HG03575 (cell line): ENCODE measurements around the gene GCLC.
"Not testable (repeated sequence)": the region's sequence is repeated elsewhere in the genome, so short reads cannot be mapped to it uniquely, and the experiment has no call there.

Source experiments
- ATAC-seq: cut with Tn5 transposase; IDR thresholded peaks from one replicate; pipeline ENCODE4 v1.9.1; 2021; ENCODE audit not compliant: unreplicated experiment, insufficient number of reproducible peaks, low FRiP score; ENCODE audit errors: extremely low read depth

The GCLC gene

GRCh38 chr6:53565886-53566285 is 21.0 kb upstream of the GCLC start:
- no peak for ATAC-seq

DNA sequence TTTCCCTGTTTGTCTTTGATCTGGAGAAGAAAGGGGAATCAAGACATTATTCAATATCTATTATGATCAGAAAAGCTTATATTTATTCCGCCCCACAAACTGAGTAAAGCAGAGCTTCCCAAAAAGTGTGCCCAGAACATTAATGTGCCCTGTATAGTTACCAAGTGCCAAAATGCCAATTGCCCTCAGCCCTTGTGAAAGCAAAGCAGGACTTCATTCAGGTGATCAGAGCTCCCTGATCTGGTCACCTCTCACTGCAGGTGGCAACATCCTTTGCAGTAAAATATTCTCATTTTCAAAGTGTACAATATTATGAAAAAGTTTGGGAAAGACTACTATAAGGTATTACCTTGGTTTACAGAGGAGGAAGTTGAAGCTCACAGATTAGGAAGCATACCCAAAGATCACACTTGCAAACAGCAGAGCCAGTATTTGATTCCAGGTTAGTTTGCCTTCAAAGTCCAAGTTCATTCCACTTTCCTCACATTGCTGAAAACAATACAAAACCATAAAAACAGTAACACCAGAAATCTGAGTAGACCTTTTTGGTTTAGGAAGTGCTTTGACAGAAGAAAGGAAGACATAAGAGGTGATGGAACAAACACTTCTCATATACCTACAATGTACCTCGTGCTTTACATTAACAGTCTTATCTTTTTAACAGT is 19.6 kb upstream of the GCLC start:
- ATAC-seq = no peak

- ATAC-seq = no peak
These were observed 12.2 kb upstream of the GCLC start for GRCh38 chr6:53556986-53557715.

- not testable (repeated sequence) for ATAC-seq
These were observed 8.7 kb upstream of the GCLC start for GRCh38 chr6:53553600-53553999.

- ATAC-seq = not testable (repeated sequence)
These were observed 6.8 kb upstream of the GCLC start for GRCh38 chr6:53551681-53552080.

DNA sequence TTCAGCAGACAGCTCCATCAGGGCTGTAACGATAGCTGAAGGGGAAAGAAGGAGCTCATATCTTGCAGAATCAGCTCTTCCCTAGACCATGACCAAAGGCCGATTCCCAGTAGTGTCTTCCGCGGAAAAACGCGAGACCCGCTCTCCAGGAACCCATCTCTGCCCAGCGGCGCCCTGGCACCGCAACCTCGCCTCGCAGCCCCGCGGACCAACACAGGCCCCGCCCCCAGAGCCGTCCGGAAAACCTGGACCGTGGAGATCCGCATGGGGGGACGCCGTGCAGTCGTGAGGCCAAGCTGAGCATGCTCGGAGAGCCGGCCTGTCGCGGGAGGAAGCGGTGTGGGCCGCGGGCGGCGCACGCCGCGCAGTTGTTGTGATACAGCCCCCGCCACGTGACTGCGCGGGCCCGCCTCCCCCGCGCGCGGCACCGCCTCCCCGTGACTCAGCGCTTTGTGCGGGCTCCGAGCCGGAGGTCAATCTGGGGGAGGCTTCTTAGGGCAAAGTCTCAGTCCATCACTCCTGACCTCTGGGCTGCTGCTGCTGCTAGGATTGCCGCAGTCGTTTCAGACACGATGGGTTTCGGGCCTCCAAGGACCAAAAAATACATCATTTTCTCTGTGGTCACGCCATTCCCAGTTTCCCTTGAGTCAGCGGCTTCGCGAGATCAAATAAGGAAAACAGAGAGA is 3.1 kb upstream of the GCLC start:
- ATAC-seq = peak; percentile 27

DNA sequence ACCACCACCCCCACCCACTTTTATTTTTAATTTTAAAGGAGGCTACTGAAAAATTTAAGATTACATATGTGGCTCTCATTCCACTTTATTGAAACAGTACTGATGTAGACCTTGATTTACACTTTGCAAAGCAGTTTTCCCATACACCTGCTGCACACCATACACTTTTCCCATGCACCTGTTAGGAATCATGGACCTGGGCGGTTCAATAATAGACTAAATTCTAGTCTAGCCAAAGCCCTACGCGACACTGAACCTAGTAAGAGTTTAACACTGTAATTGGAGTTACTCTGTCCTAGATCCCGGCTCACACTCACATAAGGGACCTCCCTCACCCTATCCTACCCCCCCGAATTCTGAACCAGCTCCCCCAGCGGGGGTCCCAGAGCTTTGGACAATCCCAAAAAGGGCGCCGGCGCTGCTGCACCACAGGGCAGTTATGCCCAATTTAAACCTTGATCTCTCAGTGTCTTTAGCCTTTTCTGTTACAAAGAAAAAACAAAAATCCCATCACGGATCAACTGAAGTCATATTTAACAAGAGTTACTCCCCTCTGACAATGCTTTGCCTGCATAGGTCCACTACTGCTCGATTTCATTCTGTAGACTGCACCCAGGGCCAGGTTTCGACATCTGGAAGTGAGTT is 2.4 kb upstream of the GCLC start:
- ATAC-seq = peak; percentile 0

DNA sequence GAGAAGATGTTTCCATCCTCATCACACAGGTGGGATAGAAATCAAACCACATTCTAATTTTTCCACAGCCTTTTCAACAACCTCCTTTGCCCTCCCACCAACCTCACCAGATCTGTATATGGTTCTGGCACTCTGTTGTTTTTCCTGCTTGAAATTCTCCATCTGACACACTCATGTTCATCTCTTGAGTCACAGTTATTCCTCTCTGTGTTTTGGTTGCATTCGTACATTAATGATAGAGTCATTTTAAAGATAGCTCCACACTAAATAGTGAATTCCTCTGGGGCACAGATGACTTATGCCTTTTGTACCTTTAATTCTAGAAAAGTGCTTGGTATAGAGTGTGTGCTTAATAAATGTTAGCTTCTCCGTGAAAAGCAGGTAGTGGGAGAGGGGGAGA is 1.4 kb upstream of the GCLC start:
- no peak for ATAC-seq

GRCh38 chr6:53544217-53544469 is 758 bp downstream of the GCLC start:
- no peak for ATAC-seq

- ATAC-seq = no peak
These were observed 1.3 kb downstream of the GCLC start for GRCh38 chr6:53543359-53544216.

- ATAC-seq = no peak
These were observed 3.0 kb downstream of the GCLC start for GRCh38 chr6:53541900-53542299.

- no peak for ATAC-seq
These were observed 4.7 kb downstream of the GCLC start for GRCh38 chr6:53540129-53540692.

DNA sequence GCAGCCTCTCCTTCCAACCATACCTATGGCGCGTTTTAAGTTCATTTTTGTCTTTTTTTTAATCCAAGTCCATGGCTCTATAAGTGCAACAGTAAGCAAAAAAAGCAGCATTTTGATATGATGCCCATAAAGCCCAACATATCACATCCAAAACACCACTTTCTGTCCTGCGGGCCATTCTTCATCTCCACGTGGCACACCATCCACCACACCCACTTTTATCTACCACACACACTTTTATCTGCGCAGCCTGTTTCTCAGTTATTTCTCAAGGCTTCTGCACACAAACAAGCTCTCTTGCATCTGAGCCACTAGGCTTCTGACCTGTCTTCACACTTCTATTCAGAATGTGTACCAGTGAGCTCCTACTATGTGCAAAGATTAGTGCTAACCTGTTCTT is 5.3 kb downstream of the GCLC start:
- ATAC-seq = no peak

DNA sequence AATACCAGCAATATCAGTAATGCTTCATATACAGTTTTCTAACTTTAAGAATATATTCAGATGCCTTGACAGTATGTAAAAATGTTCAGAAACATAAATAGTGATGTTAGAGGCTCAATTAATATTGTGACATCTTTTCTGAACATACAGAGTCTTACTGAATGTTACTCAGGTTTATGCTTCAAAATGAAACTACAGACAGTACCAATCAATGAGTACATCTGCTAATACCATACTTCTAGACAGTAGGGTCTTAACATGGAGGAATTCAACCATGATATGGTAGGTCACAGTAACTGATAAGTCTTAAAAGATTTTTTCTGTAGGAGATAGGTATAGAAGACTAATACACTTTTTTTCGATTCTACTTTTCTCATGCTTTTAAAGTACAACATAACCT is 8.3 kb downstream of the GCLC start:
- ATAC-seq = no peak

GRCh38 chr6:53532942-53533341 is 12.0 kb downstream of the GCLC start:
- ATAC-seq = no peak

GRCh38 chr6:53532061-53532797 is 12.7 kb downstream of the GCLC start:
- no peak for ATAC-seq

DNA sequence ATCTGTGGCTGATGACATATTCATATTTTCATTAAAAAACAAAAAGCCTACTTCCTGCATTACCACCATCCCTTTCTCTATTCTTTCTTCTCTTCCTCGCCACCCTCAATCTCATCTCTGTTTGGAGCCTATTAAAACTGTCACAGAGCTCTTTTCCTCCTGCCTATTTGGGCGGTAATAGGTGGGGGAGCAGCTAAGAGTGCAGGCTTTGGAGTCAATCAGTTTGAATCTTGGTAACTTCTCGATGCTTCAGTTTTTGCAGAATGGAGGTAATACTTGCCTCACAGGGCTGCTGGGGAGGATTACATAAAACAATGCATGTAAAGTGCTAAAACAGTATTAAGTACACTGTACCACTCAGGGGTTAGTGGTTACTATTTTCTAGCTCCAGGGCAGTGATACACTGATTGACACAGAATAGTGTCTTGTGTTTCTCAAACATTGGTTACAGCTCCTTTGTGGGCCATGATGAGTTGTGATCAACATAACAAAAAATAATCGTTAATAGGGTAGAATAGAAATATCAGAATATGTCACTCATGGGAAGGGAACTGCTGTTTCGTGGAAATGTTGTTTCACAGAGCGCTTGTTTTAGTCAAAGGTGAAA is 14.0 kb downstream of the GCLC start:
- no peak for ATAC-seq

DNA sequence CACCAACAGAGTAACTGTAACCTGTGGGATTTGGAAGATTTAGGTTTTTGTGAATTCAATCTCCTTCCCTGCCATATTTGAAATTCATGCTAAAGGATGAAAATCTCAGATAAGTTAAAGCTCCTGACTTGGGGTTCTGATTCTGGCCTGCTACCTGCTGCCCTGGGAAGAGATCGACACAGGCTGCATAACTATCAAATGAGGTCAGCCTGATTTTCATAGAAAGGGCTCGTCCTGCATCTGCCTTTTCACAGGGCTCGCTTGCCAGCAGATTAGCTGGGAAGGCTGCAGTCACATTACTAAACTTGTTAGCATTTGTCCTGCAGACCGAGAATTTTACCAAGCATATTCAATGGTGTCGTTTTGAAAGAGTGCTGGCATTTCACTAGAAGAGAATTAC is 14.6 kb downstream of the GCLC start:
- no peak for ATAC-seq
